Measurements from ENCODE around the gene ACSS2. TPM values are rescaled to one million over a fixed set of nuclear protein-coding genes. Genes with fewer than 3 reads are reported as not detected.
A peak's percentile ranks its signal among the peaks of the same experiment; 100 is the strongest.

Gene ACSS2
- polyA plus RNA-seq, result 10 to 100 TPM; 31.4 to 44.2 TPM

- Histone ChIP-seq H3K4me3 (ENCODE audit: low read depth in 1 of 2, low read length in 2 of 2) (peak within 1 kb of the TSS; percentile 66 to 76), H3K4me1 (ENCODE audit: control insufficient read depth in 2 of 2, insufficient read depth in 2 of 2, low read length in 1 of 2) (peaks cover 3 to 15% of the 10 kb centered on the region in 2 donors), H3K27ac (ENCODE audit: low read depth in 2 of 2, low read length in 1 of 2) (peak within 1 kb of the TSS; percentile 86 to 90)
Observed at GRCh38 chr20:34876406-34877282, at the start of gene ACSS2. Gene ACSS2 (plus strand): TSS chr20:34876612. CDS start chr20:34876646, 34 bp downstream.

GRCh38 chr20:34829191-34829590 is 47.2 kb upstream of the ACSS2 start:
- Histone ChIP-seq H3K9me3 (ENCODE audit: control insufficient read depth in 2 of 2, insufficient read depth in 1 of 2, low read depth in 1 of 2, low read length in 1 of 2) (no peaks in the 10 kb centered on the region), H3K36me3 (ENCODE audit: control insufficient read depth in 2 of 2, insufficient read depth in 2 of 2, low read length in 1 of 2) (no peaks in the 10 kb centered on the region), H3K4me3 (ENCODE audit: low read depth in 1 of 2, low read length in 2 of 2) (no peak overlapping the region), H3K27ac (ENCODE audit: low read depth in 2 of 2, low read length in 1 of 2) (no peak overlapping the region), H3K4me1 (ENCODE audit: control insufficient read depth in 2 of 2, insufficient read depth in 2 of 2, low read length in 1 of 2) (no peaks in the 10 kb centered on the region), H3K27me3 (ENCODE audit: control insufficient read depth in 1 of 2, insufficient read depth in 2 of 2, low read length in 2 of 2) (no peaks in the 10 kb centered on the region)
- 79 to 81% methylated on average over 3 of the region's 3 CpGs for WGBS, 2 donors

More at GRCh38 chr20:34876406-34877282, at the start of gene ACSS2:
- Histone ChIP-seq H3K9me3 (ENCODE audit: control insufficient read depth in 2 of 2, insufficient read depth in 1 of 2, low read depth in 1 of 2, low read length in 1 of 2) (no peaks in the 10 kb centered on the region), H3K36me3 (ENCODE audit: control insufficient read depth in 2 of 2, insufficient read depth in 2 of 2, low read length in 1 of 2) (no peaks in the 10 kb centered on the region), H3K27me3 (ENCODE audit: control insufficient read depth in 1 of 2, insufficient read depth in 2 of 2, low read length in 2 of 2) (no peaks in the 10 kb centered on the region)
- WGBS, 2 donors, result 1% methylated on average over 62 to 63 of the region's 63 CpGs

- no peak overlapping the region for H3K4me3 ChIP-seq (ENCODE audit: low read depth in 1 of 2, low read length in 2 of 2)
- 71 to 79% methylated on average over 5 of the region's 5 CpGs for WGBS, 2 donors
Observed at GRCh38 chr20:34831936-34832335, 44.5 kb upstream of the ACSS2 start.

GRCh38 chr20:34834459-34834893 is 41.9 kb upstream of the ACSS2 start:
- Histone ChIP-seq H3K27ac (ENCODE audit: low read depth in 2 of 2, low read length in 1 of 2) (no peak overlapping the region), H3K4me3 (ENCODE audit: low read depth in 1 of 2, low read length in 2 of 2) (no peak overlapping the region), H3K27me3 (ENCODE audit: control insufficient read depth in 1 of 2, insufficient read depth in 2 of 2, low read length in 2 of 2) (no peaks in the 10 kb centered on the region), H3K4me1 (ENCODE audit: control insufficient read depth in 2 of 2, insufficient read depth in 2 of 2, low read length in 1 of 2) (peaks cover 0 to 2% of the 10 kb centered on the region in 2 donors), H3K9me3 (ENCODE audit: control insufficient read depth in 2 of 2, insufficient read depth in 1 of 2, low read depth in 1 of 2, low read length in 1 of 2) (no peaks in the 10 kb centered on the region), H3K36me3 (ENCODE audit: control insufficient read depth in 2 of 2, insufficient read depth in 2 of 2, low read length in 1 of 2) (no peaks in the 10 kb centered on the region)
- 24 to 34% methylated on average over 6 of the region's 6 CpGs for WGBS, 2 donors

More at GRCh38 chr20:34831936-34832335, 44.5 kb upstream of the ACSS2 start:
- Histone ChIP-seq H3K27me3 (ENCODE audit: control insufficient read depth in 1 of 2, insufficient read depth in 2 of 2, low read length in 2 of 2) (no peaks in the 10 kb centered on the region), H3K36me3 (ENCODE audit: control insufficient read depth in 2 of 2, insufficient read depth in 2 of 2, low read length in 1 of 2) (no peaks in the 10 kb centered on the region), H3K27ac (ENCODE audit: low read depth in 2 of 2, low read length in 1 of 2) (no peak overlapping the region), H3K9me3 (ENCODE audit: control insufficient read depth in 2 of 2, insufficient read depth in 1 of 2, low read depth in 1 of 2, low read length in 1 of 2) (no peaks in the 10 kb centered on the region), H3K4me1 (ENCODE audit: control insufficient read depth in 2 of 2, insufficient read depth in 2 of 2, low read length in 1 of 2) (peaks cover 0 to 2% of the 10 kb centered on the region in 2 donors)

- H3K4me3 ChIP-seq (ENCODE audit: low read depth in 1 of 2, low read length in 2 of 2), result no peak overlapping the region
- no peaks in the 10 kb centered on the region for H3K9me3 ChIP-seq (ENCODE audit: control insufficient read depth in 2 of 2, insufficient read depth in 1 of 2, low read depth in 1 of 2, low read length in 1 of 2)
- H3K27me3 ChIP-seq (ENCODE audit: control insufficient read depth in 1 of 2, insufficient read depth in 2 of 2, low read length in 2 of 2), result no peaks in the 10 kb centered on the region
- H3K27ac ChIP-seq (ENCODE audit: low read depth in 2 of 2, low read length in 1 of 2), result no peak overlapping the region
- no peaks in the 10 kb centered on the region for H3K36me3 ChIP-seq (ENCODE audit: control insufficient read depth in 2 of 2, insufficient read depth in 2 of 2, low read length in 1 of 2)
- 54 to 72% methylated on average over 2 of the region's 2 CpGs for WGBS, 2 donors
- H3K4me1 ChIP-seq (ENCODE audit: control insufficient read depth in 2 of 2, insufficient read depth in 2 of 2, low read length in 1 of 2), result no peaks in the 10 kb centered on the region
Observed at GRCh38 chr20:34842143-34842542, 34.3 kb upstream of the ACSS2 start.

- H3K4me1 ChIP-seq (ENCODE audit: control insufficient read depth in 2 of 2, insufficient read depth in 2 of 2, low read length in 1 of 2), result no peaks in the 10 kb centered on the region
- WGBS, 2 donors, result 95 to 96% methylated on average over 2 of the region's 2 CpGs
- no peaks in the 10 kb centered on the region for H3K9me3 ChIP-seq (ENCODE audit: control insufficient read depth in 2 of 2, insufficient read depth in 1 of 2, low read depth in 1 of 2, low read length in 1 of 2)
- no peak overlapping the region for H3K27ac ChIP-seq (ENCODE audit: low read depth in 2 of 2, low read length in 1 of 2)
- no peak overlapping the region for H3K4me3 ChIP-seq (ENCODE audit: low read depth in 1 of 2, low read length in 2 of 2)
- no peaks in the 10 kb centered on the region for H3K27me3 ChIP-seq (ENCODE audit: control insufficient read depth in 1 of 2, insufficient read depth in 2 of 2, low read length in 2 of 2)
- peaks cover 0 to 4% of the 10 kb centered on the region in 2 donors for H3K36me3 ChIP-seq (ENCODE audit: control insufficient read depth in 2 of 2, insufficient read depth in 2 of 2, low read length in 1 of 2)
Observed at GRCh38 chr20:34843421-34843820, 33.0 kb upstream of the ACSS2 start.

GRCh38 chr20:34848597-34848996 is 27.8 kb upstream of the ACSS2 start:
- Histone ChIP-seq H3K4me1 (ENCODE audit: control insufficient read depth in 2 of 2, insufficient read depth in 2 of 2, low read length in 1 of 2) (no peaks in the 10 kb centered on the region), H3K4me3 (ENCODE audit: low read depth in 1 of 2, low read length in 2 of 2) (no peak overlapping the region), H3K36me3 (ENCODE audit: control insufficient read depth in 2 of 2, insufficient read depth in 2 of 2, low read length in 1 of 2) (peaks cover 4% of the 10 kb centered on the region in 2 donors), H3K27me3 (ENCODE audit: control insufficient read depth in 1 of 2, insufficient read depth in 2 of 2, low read length in 2 of 2) (no peaks in the 10 kb centered on the region), H3K9me3 (ENCODE audit: control insufficient read depth in 2 of 2, insufficient read depth in 1 of 2, low read depth in 1 of 2, low read length in 1 of 2) (no peaks in the 10 kb centered on the region), H3K27ac (ENCODE audit: low read depth in 2 of 2, low read length in 1 of 2) (no peak overlapping the region)
- 94 to 95% methylated on average over 5 of the region's 5 CpGs for WGBS, 2 donors

GRCh38 chr20:34849778-34850177 is 26.6 kb upstream of the ACSS2 start:
- Histone ChIP-seq H3K27ac (ENCODE audit: low read depth in 2 of 2, low read length in 1 of 2) (no peak overlapping the region), H3K4me3 (ENCODE audit: low read depth in 1 of 2, low read length in 2 of 2) (no peak overlapping the region), H3K27me3 (ENCODE audit: control insufficient read depth in 1 of 2, insufficient read depth in 2 of 2, low read length in 2 of 2) (no peaks in the 10 kb centered on the region), H3K9me3 (ENCODE audit: control insufficient read depth in 2 of 2, insufficient read depth in 1 of 2, low read depth in 1 of 2, low read length in 1 of 2) (no peaks in the 10 kb centered on the region), H3K36me3 (ENCODE audit: control insufficient read depth in 2 of 2, insufficient read depth in 2 of 2, low read length in 1 of 2) (peaks cover 4% of the 10 kb centered on the region in 2 donors), H3K4me1 (ENCODE audit: control insufficient read depth in 2 of 2, insufficient read depth in 2 of 2, low read length in 1 of 2) (no peaks in the 10 kb centered on the region)
- 80 to 94% methylated on average over 9 of the region's 9 CpGs for WGBS, 2 donors

- no peaks in the 10 kb centered on the region for H3K27me3 ChIP-seq (ENCODE audit: control insufficient read depth in 1 of 2, insufficient read depth in 2 of 2, low read length in 2 of 2)
- peaks cover 4% of the 10 kb centered on the region in 2 donors for H3K36me3 ChIP-seq (ENCODE audit: control insufficient read depth in 2 of 2, insufficient read depth in 2 of 2, low read length in 1 of 2)
- no peak overlapping the region for H3K27ac ChIP-seq (ENCODE audit: low read depth in 2 of 2, low read length in 1 of 2)
- no peaks in the 10 kb centered on the region for H3K9me3 ChIP-seq (ENCODE audit: control insufficient read depth in 2 of 2, insufficient read depth in 1 of 2, low read depth in 1 of 2, low read length in 1 of 2)
- WGBS, 2 donors, result 97% methylated on average over 14 of the region's 14 CpGs
- no peak overlapping the region for H3K4me3 ChIP-seq (ENCODE audit: low read depth in 1 of 2, low read length in 2 of 2)
- H3K4me1 ChIP-seq (ENCODE audit: control insufficient read depth in 2 of 2, insufficient read depth in 2 of 2, low read length in 1 of 2), result no peaks in the 10 kb centered on the region
Observed at GRCh38 chr20:34850969-34851368, 25.4 kb upstream of the ACSS2 start.

- WGBS, 2 donors, result 89 to 95% methylated on average over 4 of the region's 4 CpGs
- Histone ChIP-seq H3K4me3 (ENCODE audit: low read depth in 1 of 2, low read length in 2 of 2) (no peak overlapping the region), H3K4me1 (ENCODE audit: control insufficient read depth in 2 of 2, insufficient read depth in 2 of 2, low read length in 1 of 2) (no peaks in the 10 kb centered on the region), H3K27me3 (ENCODE audit: control insufficient read depth in 1 of 2, insufficient read depth in 2 of 2, low read length in 2 of 2) (no peaks in the 10 kb centered on the region), H3K9me3 (ENCODE audit: control insufficient read depth in 2 of 2, insufficient read depth in 1 of 2, low read depth in 1 of 2, low read length in 1 of 2) (no peaks in the 10 kb centered on the region), H3K27ac (ENCODE audit: low read depth in 2 of 2, low read length in 1 of 2) (no peak overlapping the region), H3K36me3 (ENCODE audit: control insufficient read depth in 2 of 2, insufficient read depth in 2 of 2, low read length in 1 of 2) (peaks cover 4% of the 10 kb centered on the region in 2 donors)
Observed at GRCh38 chr20:34852298-34852697, 24.1 kb upstream of the ACSS2 start.
